ENCODE measurements around the gene NPBWR2. TPM values are rescaled to one million over a fixed set of nuclear protein-coding genes. Genes with fewer than 3 reads are reported as not detected.
"Not testable (repeated sequence)": the region's sequence is repeated elsewhere in the genome, so short reads cannot be mapped to it uniquely, and the experiment has no call there.

The NPBWR2 gene
- total RNA-seq, 1 experiment from 2014 or later, result not detected

GRCh38 chr20:64137598-64138031, 30.2 kb upstream of the NPBWR2 start:
- BruUV-seq (replicated peaks), result no TSS peak
- H3K9me3 ChIP-seq (ENCODE audit: control insufficient read depth, insufficient read depth, low read depth, low read length), result no peaks in the 10 kb centered on the region
- H3K4me3 ChIP-seq (ENCODE audit: low read depth in 2 of 2, low read length in 2 of 2), result no peak overlapping the region
- TF ChIP-seq TCF7L2 (IDR thresholded peaks at IDR 0.05; ENCODE audit: low read depth, low read length), result no peak
- no peak for TF ChIP-seq REST (IDR thresholded peaks at IDR 0.05; ENCODE audit: insufficient read depth in 1 of 2, low read depth in 2 of 2, low read length in 1 of 2)
- TF ChIP-seq SIN3A (IDR thresholded peaks at IDR 0.05; ENCODE audit: borderline replicate concordance, insufficient read depth, low read depth, low read length), result no peak
- no peak for TF ChIP-seq CTCF (IDR thresholded peaks at IDR 0.05)
- TF ChIP-seq POLR2AphosphoS5 (IDR thresholded peaks at IDR 0.05; ENCODE audit: low read depth, low read length), result no peak
- ATAC-seq (no peak), DNase-seq (ENCODE audit: low read depth, low spot score) (no peak)
- H3K36me3 ChIP-seq (ENCODE audit: control insufficient read depth, insufficient read depth, low read length), result no peaks in the 10 kb centered on the region
- ChIA-PET CTCF (interaction anchor here (0.6 kb wide), 1 partner anchor 59 kb away, joined by 6 read pairs; no protein-coding TSS in a partner anchor), POLR2A (no interaction called here)
- H3K4me1 ChIP-seq (ENCODE audit: control insufficient read depth, insufficient read depth, low read length), result no peaks in the 10 kb centered on the region
- H3K27me3 ChIP-seq (ENCODE audit: control insufficient read depth, insufficient read depth, low read length), result no peaks in the 10 kb centered on the region
- intact Hi-C loops (cut with micrococcal nuclease; ENCODE audit: unreplicated experiment), result no loop called here
- no peak overlapping the region for H3K27ac ChIP-seq (ENCODE audit: low read length)
- in situ Hi-C loops (cut with HindIII; ENCODE audit: low pct_unique_long_range_greater_than_20kb, low sequenced_read_pairs), result no loop called here

GRCh38 chr20:64136004-64136710, 28.8 kb upstream of the NPBWR2 start:
- Histone ChIP-seq H3K36me3 (ENCODE audit: control insufficient read depth, insufficient read depth, low read length) (no peaks in the 10 kb centered on the region), H3K27me3 (ENCODE audit: control insufficient read depth, insufficient read depth, low read length) (no peaks in the 10 kb centered on the region), H3K27ac (ENCODE audit: low read length) (no peak overlapping the region), H3K4me3 (ENCODE audit: low read depth in 2 of 2, low read length in 2 of 2) (no peak overlapping the region), H3K9me3 (ENCODE audit: control insufficient read depth, insufficient read depth, low read depth, low read length) (no peaks in the 10 kb centered on the region), H3K4me1 (ENCODE audit: control insufficient read depth, insufficient read depth, low read length) (no peaks in the 10 kb centered on the region)
- ATAC-seq (no peak), DNase-seq (ENCODE audit: low read depth, low spot score) (no peak)
- in situ Hi-C loops (cut with HindIII; ENCODE audit: low pct_unique_long_range_greater_than_20kb, low sequenced_read_pairs) (no loop called here), intact Hi-C loops (cut with micrococcal nuclease; ENCODE audit: unreplicated experiment) (no loop called here)
- ChIA-PET CTCF (no interaction called here), POLR2A (interaction anchor here (0.7 kb wide), 1 partner anchor 88 kb away, joined by 5 read pairs; no protein-coding TSS in a partner anchor)
- BruUV-seq (replicated peaks), result no TSS peak
- no peak for TF ChIP-seq TCF7L2 (IDR thresholded peaks at IDR 0.05; ENCODE audit: low read depth, low read length)
- no peak for TF ChIP-seq CTCF (IDR thresholded peaks at IDR 0.05)
- no peak for TF ChIP-seq REST (IDR thresholded peaks at IDR 0.05; ENCODE audit: insufficient read depth in 1 of 2, low read depth in 2 of 2, low read length in 1 of 2)
- TF ChIP-seq SIN3A (IDR thresholded peaks at IDR 0.05; ENCODE audit: borderline replicate concordance, insufficient read depth, low read depth, low read length), result no peak
- TF ChIP-seq POLR2AphosphoS5 (IDR thresholded peaks at IDR 0.05; ENCODE audit: low read depth, low read length), result no peak

GRCh38 chr20:64134744-64135143, 27.4 kb upstream of the NPBWR2 start:
- BruUV-seq (replicated peaks); intact Hi-C loops (cut with micrococcal nuclease; ENCODE audit: unreplicated experiment); H3K9me3 ChIP-seq (ENCODE audit: control insufficient read depth, insufficient read depth, low read depth, low read length); CTCF ChIA-PET; H3K36me3 ChIP-seq (ENCODE audit: control insufficient read depth, insufficient read depth, low read length); in situ Hi-C loops (cut with HindIII; ENCODE audit: low pct_unique_long_range_greater_than_20kb, low sequenced_read_pairs); H3K4me1 ChIP-seq (ENCODE audit: control insufficient read depth, insufficient read depth, low read length); ATAC-seq; POLR2A ChIA-PET; H3K27ac ChIP-seq (ENCODE audit: low read length); H3K4me3 ChIP-seq (ENCODE audit: low read depth in 2 of 2, low read length in 2 of 2); DNase-seq (ENCODE audit: low read depth, low spot score); H3K27me3 ChIP-seq (ENCODE audit: control insufficient read depth, insufficient read depth, low read length): not testable (repeated sequence)
